ENCODE results near the gene UQCRHL. TPM values are rescaled to one million over a fixed set of nuclear protein-coding genes. Genes with fewer than 3 reads are reported as not detected.

The UQCRHL gene
- total RNA-seq, 4 donors from 2014 or later = 0.59 to 1.9 (median 1.0) TPM; not detected in 1

GRCh38 chr1:15764890-15765289 is 42.6 kb downstream of the UQCRHL start:
- H3K36me3 ChIP-seq = no peaks in the 10 kb centered on the region

GRCh38 chr1:15764269-15764764 is 43.1 kb downstream of the UQCRHL start:
- Histone ChIP-seq H3K36me3 (no peaks in the 10 kb centered on the region), H3K4me3 (no peak overlapping the region), H3K27me3 (no peaks in the 10 kb centered on the region), H3K27ac (no peak overlapping the region), H3K4me1 (peaks cover 0 to 4% of the 10 kb centered on the region in 2 donors), H3K9me3 (no peaks in the 10 kb centered on the region)
- TF ChIP-seq CTCF (IDR thresholded peaks at IDR 0.05) = no peak
- TF ChIP-seq POLR2A (IDR thresholded peaks at IDR 0.05) = no peak
- DNase-seq = no peak
- intact Hi-C loops (cut with DNase I; ENCODE audit: low total_unique reads) = no loop called here

More at GRCh38 chr1:15764890-15765289, 42.6 kb downstream of the UQCRHL start:
- H3K4me3 ChIP-seq = no peak overlapping the region
- DNase-seq = no peak
- no peaks in the 10 kb centered on the region for H3K9me3 ChIP-seq
- intact Hi-C loops (cut with DNase I; ENCODE audit: low total_unique reads) = no loop called here
- no peak overlapping the region for H3K27ac ChIP-seq
- TF ChIP-seq POLR2A (IDR thresholded peaks at IDR 0.05) = no peak
- TF ChIP-seq CTCF (IDR thresholded peaks at IDR 0.05) = no peak
- H3K4me1 ChIP-seq = peaks cover 0 to 1% of the 10 kb centered on the region in 2 donors
- H3K27me3 ChIP-seq = no peaks in the 10 kb centered on the region

GRCh38 chr1:15762546-15762945 is 44.9 kb downstream of the UQCRHL start:
- Histone ChIP-seq H3K36me3 (no peaks in the 10 kb centered on the region), H3K4me1 (peaks cover 0 to 4% of the 10 kb centered on the region in 2 donors), H3K4me3 (no peak overlapping the region), H3K27ac (no peak overlapping the region), H3K27me3 (no peaks in the 10 kb centered on the region), H3K9me3 (no peaks in the 10 kb centered on the region)
- intact Hi-C loops (cut with DNase I; ENCODE audit: low total_unique reads) = no loop called here
- TF ChIP-seq POLR2A (IDR thresholded peaks at IDR 0.05) = no peak
- TF ChIP-seq CTCF (IDR thresholded peaks at IDR 0.05) = no peak
- no peak for DNase-seq

DNA sequence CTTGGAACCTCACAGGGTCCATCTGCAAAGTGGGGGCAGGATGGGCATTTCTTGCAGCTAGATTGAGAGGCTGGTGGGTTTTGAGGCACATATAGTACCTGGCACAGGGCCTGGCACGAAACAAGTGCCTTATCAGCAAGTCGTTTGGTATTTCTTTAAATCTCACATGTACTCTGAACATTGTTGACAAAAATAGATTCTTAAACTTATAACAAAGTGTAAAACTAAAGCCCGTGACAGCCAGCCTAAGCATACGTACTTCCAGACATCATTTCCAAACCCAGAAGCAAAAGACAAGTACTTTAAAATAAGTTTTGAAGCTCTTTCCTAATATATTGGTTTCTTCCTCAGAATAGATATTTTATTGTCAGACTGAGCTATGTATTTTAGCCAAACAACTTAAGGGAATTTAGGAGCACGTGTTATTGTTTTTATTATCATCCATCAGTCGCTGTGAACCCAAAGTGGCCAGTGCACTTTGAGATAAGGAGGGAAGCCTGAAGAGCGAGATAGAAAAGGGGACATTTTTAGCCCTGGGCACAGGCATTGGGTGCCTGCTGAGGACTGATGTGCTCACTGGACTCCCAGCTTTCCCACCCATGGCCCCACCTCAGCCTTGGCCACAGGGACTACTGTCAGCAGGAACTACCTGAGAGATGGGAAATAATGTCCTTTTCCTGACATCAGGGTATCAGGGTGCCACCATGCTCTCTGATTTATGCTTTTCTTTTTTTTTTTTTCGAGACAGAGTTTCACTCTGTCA is 45.9 kb downstream of the UQCRHL start:
- TF ChIP-seq POLR2A (IDR thresholded peaks at IDR 0.05) = no peak
- TF ChIP-seq CTCF (IDR thresholded peaks at IDR 0.05) = no peak
- H3K27ac ChIP-seq = peak overlapping the region; percentile 78 to 86
- no peaks in the 10 kb centered on the region for H3K36me3 ChIP-seq
- H3K27me3 ChIP-seq = no peaks in the 10 kb centered on the region
- H3K9me3 ChIP-seq = no peaks in the 10 kb centered on the region
- peaks cover 0 to 4% of the 10 kb centered on the region in 2 donors for H3K4me1 ChIP-seq
- peak overlapping the region in 1 of 2 donors; percentile 88 for H3K4me3 ChIP-seq
- intact Hi-C loops (cut with DNase I; ENCODE audit: low total_unique reads) = no loop called here
- no peak for DNase-seq

- no peak for TF ChIP-seq POLR2A (IDR thresholded peaks at IDR 0.05)
- TF ChIP-seq CTCF (IDR thresholded peaks at IDR 0.05) = no peak
- peak; percentile 39 to 54 for DNase-seq
- H3K27ac ChIP-seq = peak overlapping the region; percentile 78 to 86
- no peaks in the 10 kb centered on the region for H3K36me3 ChIP-seq
- intact Hi-C loops (cut with DNase I; ENCODE audit: low total_unique reads) = no loop called here
- H3K4me3 ChIP-seq = peak overlapping the region in 1 of 2 donors; percentile 88
- no peaks in the 10 kb centered on the region for H3K9me3 ChIP-seq
- H3K27me3 ChIP-seq = no peaks in the 10 kb centered on the region
- H3K4me1 ChIP-seq = peaks cover 0 to 4% of the 10 kb centered on the region in 2 donors
These were observed 46.8 kb downstream of the UQCRHL start for GRCh38 chr1:15760520-15761211.

All from uterus (tissue), 4 donors.